Activated CD8-positive, alpha-beta memory T cell treated with anti-CD3 and anti-CD28 coated beads, Interleukin-2, amount 50 U/mL, for 4 hours (primary cell): ENCODE results near the gene G6PC3.

Source experiments
- DNase-seq: peaks from one replicate; pipeline ENCODE4 v3.0.0-alpha.2; 2020

The G6PC3 gene

GRCh38 chr17:44062871-44063270 is 7.7 kb upstream of the G6PC3 start:
- no peak for DNase-seq

DNA sequence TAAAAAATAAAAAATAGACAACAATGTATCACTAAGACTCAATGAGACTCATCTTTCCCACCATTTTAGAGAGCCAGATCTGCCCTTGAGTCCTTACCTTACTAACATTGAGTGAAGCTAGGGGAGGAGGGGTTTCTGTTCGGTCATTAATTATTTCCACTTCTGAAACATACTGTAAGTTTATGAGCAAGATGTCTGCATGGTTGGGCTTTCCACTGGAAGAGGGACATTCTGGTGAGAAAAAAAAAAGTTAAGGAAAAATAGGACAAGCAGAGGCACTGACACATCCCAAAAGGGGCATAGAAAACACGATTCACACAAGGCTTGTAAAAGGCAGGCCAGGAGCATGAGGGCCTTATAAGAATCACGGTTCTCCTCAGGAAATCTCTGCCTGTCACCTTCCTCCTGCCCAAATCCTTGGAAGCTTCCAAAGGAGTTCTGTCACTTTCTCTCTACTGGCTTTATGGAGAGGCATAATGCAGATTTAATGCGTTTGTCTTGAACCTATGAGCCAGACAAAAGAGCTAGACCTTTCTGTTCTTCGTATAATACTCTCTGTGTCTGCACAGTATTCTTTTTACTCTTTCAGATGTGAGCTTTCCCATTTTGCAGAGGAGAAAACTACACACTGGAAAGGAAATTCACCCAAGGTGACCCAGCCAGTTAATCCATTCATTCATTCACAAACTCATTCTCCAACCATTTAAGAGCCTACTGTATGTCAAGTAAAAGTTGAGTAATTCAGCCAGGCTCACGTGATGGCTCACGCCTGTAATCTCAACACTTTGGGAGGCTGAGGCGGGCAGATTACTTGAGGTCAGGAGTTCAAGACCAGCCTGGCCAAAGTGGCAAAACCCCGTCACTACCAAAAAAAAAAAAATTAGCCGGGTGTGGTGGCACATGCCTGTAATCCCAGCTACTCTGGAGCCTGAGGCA is 6.6 kb upstream of the G6PC3 start:
- no peak for DNase-seq

DNA sequence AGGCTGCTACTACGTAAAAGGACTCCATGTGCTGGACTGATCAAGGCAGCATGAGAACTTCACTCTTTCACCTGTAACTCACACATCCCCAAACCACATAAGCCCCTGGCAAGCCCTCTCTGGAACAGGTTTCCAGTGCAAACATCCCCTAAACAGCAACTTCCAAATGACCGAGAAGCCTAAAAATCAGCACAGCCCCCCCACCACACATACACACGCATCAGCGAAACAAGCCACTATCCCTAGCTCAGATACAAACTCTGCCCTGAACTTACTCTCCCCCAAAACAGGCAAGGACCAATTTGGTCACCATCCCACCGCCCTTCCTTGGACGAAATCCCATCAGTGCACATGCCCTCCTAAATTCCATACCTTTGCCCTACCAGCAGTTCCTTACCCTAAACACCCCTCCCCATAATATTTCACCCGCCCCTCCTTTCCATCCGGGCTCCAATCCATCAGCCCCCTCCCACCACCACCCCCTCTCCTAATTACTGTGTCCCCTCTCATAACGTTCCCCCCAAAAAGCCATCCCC is 4.8 kb upstream of the G6PC3 start:
- no peak for DNase-seq

DNA sequence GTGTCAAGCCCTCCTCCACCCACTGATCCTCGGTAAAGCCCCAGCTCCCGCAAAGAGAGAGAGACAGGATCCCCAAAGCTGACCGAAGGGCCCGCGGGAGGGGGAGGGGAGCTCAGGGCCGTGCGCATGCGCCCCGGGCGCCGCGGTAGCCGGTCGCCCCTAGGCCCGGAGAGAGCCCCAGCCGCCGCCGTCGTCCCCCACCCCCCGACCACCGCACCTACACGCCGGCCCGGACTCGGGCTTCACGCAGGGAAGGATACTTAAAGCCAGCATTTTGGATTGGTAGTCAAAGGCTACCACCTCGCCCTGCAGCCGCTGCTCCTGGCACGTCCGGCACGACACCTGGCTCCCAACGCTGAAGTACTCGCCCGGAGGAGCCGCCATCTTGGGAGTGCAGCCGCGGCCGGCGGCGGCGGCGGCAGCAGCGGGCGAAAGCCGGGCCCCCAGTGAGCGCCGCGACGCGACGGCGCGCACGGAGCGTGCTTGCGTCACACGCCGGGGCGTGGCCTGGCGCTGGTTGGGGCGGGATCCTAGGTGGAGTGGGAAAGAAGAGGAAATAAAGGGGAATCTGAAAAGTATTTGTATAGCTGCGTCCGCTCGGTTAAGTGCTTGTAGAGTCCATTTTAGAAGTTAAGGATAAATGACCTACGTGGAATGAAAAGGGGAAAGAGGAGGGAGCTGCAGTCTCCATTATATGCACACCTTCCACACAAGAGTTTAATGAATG is 4.2 kb upstream of the G6PC3 start, which contains the start of gene LSM12:
Gene LSM12, minus strand, starts transcription at position 468 of the 727 bp plus-strand sequence. Its CDS starts 84 bp downstream, at position 384.
- peak; percentile 91 for DNase-seq

- DNase-seq: no peak
These were observed 3.0 kb upstream of the G6PC3 start for GRCh38 chr17:44067545-44067940.

DNA sequence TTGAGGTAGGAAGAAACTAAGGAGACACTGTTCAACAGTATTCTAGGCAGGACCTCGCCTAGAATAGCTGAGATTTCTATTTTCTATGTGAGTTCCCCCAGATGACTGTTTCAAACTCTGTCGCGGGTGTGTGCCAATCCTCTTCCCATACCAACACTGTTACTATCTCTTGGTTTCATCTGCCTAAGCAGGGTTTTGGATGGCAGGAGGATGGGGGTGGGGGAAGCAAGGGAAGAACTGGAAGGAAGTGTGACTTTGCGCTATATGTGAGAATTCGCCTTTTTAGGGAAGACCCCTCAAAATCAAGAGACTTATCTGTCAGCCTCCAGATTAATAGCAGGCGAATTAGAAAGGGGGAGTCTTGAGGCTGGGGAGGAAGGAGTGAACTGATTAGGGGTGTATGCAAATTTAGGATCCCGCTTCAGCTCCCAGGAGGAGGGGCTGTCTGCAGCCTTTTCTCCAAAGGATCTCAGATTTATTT is 521 bp upstream of the G6PC3 start:
- DNase-seq: no peak

- DNase-seq: peak; percentile 73
These were observed 624 bp downstream of the G6PC3 start for GRCh38 chr17:44071198-44071520.

DNA sequence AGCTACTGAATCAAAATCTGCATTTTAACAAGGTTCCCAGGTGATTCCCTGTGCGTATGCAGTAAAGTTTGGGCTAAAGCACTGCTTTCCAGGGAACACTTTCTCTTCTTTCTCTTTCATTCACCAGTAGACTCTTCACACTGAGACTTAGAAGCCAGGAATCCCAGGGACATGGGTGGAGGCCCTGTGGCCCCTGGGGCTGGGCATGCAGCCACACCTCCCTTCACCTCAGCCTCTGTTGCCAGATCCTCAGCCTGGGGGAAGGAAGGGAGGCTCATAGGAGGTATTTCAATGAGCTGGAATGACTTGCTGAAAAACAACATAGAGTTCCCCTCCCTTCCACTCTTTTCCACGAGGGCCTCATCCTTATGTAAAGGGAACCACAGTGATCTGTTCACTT is 1.2 kb downstream of the G6PC3 start:
- DNase-seq: no peak

DNA sequence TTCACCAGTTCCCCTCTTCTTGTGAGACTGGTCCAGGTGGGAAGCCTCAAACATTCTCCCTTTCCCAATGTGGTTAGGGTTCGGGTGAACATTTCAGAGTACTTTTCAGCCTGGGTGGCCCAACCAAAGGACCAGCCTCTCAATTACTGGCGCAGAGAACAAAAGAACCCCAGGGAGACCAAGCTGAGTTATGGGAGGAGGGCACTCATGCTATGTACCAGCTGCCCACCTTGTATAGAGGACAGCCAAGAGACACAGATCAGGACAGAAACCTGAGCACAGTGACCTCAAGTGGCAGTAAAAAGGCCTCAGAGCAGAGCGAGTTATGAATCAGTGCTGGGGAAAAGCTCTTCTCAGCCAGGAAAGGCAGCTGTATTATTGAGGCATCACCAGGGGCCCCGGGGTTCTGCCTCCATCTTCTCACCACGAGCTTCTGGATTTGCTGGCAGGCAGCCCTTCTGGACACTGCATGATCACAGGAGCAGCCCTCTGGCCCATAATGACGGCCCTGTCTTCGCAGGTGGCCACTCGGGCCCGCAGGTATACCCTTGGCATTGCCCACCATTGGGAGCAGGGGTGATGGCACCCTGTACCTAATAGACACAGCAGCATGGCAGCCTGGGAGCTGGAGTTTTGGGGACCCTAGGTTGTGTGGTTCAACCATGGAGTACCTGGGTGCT is 3.8 kb downstream of the G6PC3 start:
- no peak for DNase-seq

GRCh38 chr17:44074911-44075285 is 4.4 kb downstream of the G6PC3 start:
- DNase-seq: no peak

DNA sequence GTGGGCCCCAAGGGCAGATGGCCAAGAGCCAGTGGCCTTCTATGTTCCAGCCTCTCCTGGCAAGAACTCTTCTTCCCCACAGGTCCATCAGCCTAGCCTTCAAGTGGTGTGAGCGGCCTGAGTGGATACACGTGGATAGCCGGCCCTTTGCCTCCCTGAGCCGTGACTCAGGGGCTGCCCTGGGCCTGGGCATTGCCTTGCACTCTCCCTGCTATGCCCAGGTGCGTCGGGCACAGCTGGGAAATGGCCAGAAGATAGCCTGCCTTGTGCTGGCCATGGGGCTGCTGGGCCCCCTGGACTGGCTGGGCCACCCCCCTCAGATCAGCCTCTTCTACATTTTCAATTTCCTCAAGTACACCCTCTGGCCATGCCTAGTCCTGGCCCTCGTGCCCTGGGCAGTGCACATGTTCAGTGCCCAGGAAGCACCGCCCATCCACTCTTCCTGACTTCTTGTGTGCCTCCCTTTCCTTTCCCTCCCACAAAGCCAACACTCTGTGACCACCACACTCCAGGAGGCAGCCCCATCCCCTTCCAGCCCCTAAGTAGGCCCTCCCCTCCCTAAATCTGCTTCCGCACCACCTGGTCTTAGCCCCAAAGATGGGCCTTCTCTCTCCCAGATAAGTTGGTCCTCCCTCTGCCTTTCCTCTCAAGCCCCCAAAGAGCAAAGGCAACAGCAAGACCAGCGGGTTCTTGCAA is 5.2 kb downstream of the G6PC3 start:
- DNase-seq: no peak

DNA sequence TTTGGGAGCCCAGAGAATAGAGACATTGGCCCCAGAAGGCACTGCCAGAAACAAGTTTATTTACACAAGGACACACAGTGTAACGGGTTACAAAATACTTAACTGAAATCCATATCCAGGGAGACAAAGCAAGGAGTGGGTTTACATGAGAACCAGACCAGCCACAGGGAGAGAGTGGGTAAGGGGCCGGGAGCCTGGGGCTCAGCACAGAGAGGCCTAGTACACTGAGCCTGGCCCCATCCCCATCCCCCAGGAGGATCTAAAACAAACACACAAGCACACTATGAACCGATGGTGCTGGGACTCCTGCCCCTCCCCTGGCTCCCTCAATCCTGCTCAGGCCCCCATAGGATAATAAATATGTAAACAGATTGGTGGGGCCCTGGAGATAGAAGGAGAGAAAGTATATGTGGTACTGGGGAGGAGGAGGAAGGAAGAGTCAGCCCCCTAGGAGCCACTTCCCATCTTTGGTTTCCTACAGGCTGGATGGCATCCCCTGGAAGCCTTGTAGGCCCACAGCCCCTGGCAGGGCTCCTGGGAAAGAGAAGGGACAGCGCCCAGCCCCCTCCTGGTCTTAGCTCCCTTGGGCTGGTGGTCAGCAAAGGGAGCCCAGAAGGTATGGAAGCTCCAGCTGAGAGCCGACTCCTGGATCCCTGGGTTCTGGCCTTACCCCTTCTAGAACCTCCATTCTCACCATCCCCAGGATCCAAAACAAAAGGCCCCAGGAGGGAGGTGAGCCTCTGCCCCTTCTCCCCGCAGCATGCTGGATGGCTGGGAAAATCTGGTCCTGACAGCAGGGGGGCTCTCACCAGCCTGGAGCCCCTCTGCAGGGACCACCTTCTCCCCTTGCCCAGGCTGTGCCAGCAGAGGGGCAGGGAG is 6.4 kb downstream of the G6PC3 start:
- no peak for DNase-seq

- no peak for DNase-seq
These were observed 7.0 kb downstream of the G6PC3 start for GRCh38 chr17:44077595-44077909.

- DNase-seq: no peak
These were observed 7.9 kb downstream of the G6PC3 start for GRCh38 chr17:44078412-44078811.

DNA sequence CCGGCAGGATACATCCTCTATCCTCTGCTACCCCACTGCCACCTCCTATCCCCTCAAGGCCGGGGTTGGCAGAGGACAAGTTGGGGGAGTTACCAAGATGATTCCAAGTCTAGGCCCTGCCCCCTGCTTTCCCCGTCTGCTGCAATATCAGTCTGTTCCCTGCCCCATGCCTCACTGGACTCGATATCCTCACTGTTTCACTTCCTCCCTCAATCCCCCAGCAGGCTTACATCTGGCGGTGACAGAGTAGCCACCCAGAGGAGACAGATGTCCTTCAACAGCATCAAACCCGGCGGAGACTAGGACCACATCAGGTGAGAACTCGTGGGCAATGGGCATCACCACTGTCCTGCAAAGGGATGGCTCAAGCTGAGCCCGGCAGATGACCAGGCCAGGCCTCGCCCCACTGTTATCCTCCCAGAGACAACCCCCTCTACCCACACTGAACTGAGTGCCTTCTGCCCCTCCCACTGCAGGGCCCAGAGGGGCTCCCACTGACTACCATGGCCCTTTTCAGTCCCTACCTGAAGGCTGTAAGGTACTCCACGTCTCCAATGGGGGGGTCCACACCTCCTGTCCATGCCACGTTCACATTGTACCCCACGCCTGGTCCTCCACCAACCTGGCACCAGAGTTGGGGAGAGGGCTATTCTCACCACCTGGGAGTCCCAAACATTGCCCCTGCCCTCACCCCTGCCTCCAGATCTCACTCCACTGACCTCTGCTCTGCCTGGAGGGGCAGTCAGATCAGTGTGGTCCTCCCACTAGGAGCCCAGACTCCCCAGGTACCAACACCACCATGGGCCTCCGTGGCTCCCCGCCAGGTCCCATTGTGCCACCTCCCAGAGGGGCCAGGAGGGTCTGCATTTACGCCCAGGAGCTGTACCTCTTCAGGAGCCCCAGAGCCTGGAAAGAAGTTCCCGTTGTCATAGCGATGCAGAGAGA is 9.6 kb downstream of the G6PC3 start:
- DNase-seq: no peak

- DNase-seq: no peak
These were observed 11.1 kb downstream of the G6PC3 start for GRCh38 chr17:44081681-44082080.

DNA sequence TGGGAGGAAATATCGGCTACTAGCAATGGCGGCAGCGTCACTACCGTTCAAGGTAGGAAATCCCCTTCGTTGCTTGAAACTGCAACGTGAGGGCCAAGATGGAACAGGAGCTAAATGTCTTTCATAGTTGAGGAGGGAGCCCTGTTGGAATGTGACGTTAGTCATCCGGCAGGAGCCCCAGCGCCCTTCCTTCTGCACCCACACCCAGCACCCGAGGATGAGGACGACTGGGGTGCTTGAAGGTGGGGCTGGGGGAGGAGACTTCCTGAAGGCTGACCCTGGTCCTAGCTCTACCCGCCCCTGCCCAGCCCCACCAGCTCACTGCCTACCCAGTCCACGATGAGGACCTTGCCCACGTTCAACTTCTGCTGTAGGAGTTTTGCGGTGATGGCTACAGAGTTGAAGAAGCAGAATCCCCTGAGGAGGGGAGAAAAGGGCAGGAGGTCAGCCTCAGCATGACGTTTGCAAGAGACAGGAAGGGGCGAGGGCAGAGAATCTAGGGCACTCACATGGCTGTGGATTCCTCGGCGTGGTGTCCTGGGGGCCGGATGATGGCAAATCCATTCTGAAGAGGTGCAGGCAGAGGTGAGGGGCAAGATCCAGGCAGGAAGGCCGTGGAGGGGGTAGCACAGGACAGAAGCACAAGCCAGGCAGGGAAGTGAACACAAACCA is 11.9 kb downstream of the G6PC3 start:
- no peak for DNase-seq

GRCh38 chr17:44083250-44083849 is 12.8 kb downstream of the G6PC3 start:
- DNase-seq: no peak

DNA sequence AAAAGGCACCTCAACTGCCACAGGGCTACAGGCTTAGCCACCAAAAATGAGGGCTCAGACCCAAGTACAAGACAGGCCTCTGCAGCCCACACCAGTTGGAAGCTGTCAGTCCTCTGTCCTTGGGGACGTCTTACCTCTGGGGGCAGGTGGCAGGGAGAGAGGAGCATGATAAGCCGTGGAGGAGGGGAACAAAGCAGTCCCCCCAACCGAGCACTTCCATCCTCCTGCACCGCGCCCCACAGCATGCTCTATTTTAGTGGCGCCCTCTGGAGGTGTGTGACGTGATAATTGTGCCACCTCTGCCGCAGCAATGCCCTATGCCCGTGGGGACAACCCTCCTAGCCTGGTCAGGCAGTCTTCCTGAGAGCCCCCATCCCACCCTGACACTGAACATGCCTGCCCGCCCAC is 13.6 kb downstream of the G6PC3 start:
- DNase-seq: no peak

DNA sequence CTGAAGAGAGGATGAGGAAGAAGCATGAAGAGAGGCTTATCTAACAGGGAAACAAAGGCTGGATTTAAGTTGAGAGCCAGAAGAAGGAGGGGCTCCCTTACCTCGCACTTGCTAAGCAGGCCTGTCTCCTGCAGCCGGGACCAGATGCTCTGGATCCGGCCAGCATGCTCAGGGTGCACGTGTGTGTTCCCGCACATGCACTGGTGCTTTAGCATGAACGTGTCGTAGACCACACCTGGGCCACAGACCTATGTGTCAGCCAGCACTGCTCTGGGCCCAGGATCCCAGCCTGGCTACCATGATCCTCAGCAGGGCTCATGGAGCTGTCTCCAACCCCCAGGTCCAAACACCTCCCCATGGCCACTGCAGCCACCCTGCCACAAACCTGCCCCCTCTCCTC is 14.4 kb downstream of the G6PC3 start:
- DNase-seq: no peak
